ENCODE measurements around the gene RPA1. TPM values are rescaled to one million over a fixed set of nuclear protein-coding genes. Genes with fewer than 3 reads are reported as not detected.

RPA1 gene
- total and polyA plus RNA-seq, 4 donors = 10.7 to 82.6 (median 33.6) TPM

- no peak for DNase-seq
Observed at GRCh38 chr17:1918346-1919162, 88.7 kb downstream of the RPA1 start.

DNA sequence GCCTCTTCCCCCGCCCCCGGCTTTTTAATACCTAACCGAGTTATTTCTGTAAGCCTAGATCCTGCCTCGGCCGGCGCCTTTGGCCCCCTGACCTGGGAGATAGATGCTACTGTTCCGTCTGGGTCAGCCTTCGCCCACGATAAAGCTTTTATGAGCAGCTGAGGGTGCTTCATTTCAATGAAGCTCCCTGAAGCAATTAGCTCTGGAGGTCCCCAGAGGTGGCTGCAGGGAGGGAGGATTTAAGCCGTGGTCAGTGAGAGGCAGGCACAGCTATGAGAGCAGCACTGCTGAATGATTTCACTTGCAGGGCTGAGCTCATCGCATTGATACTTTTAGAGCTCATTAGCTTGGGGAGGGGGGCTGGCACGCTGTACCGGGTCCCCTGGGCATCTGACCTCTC lies 89.4 kb downstream of the RPA1 start:
- TF ChIP-seq, protein P1, sequence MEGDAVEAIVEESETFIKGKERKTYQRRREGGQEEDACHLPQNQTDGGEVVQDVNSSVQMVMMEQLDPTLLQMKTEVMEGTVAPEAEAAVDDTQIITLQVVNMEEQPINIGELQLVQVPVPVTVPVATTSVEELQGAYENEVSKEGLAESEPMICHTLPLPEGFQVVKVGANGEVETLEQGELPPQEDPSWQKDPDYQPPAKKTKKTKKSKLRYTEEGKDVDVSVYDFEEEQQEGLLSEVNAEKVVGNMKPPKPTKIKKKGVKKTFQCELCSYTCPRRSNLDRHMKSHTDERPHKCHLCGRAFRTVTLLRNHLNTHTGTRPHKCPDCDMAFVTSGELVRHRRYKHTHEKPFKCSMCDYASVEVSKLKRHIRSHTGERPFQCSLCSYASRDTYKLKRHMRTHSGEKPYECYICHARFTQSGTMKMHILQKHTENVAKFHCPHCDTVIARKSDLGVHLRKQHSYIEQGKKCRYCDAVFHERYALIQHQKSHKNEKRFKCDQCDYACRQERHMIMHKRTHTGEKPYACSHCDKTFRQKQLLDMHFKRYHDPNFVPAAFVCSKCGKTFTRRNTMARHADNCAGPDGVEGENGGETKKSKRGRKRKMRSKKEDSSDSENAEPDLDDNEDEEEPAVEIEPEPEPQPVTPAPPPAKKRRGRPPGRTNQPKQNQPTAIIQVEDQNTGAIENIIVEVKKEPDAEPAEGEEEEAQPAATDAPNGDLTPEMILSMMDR (IDR thresholded peaks at IDR 0.05; ENCODE audit: control extremely low read depth, extremely low read depth) = no peak
- DNase-seq = no peak
- Histone ChIP-seq H3K36me3 (ENCODE audit: control insufficient read depth in 4 of 4, insufficient read depth in 4 of 4, low read length in 4 of 4) (no peaks in the 10 kb centered on the region), H3K9me3 (ENCODE audit: control insufficient read depth in 4 of 4, insufficient read depth in 3 of 4, low read length in 3 of 4) (no peaks in the 10 kb centered on the region), H3K4me1 (ENCODE audit: control insufficient read depth in 5 of 5, insufficient read depth in 5 of 5, low read length in 5 of 5) (no peaks in the 10 kb centered on the region), H3K27ac (ENCODE audit: low read depth in 1 of 2, low read length in 1 of 2) (no peak overlapping the region), H3K27me3 (ENCODE audit: control insufficient read depth in 3 of 3, insufficient read depth in 3 of 3, low read length in 2 of 3) (peaks cover 0 to 20% (median 0%) of the 10 kb centered on the region in 3 donors), H3K4me3 (no peak overlapping the region), H3K9ac (ENCODE audit: insufficient read depth in 1 of 2, low read length in 2 of 2) (no peak overlapping the region)
- ATAC-seq (ENCODE audit: insufficient read depth, low FRiP score) = no peak
- WGBS, 2 donors = 73 to 87% methylated on average over 13 of the region's 13 CpGs

More at GRCh38 chr17:1918346-1919162, 88.7 kb downstream of the RPA1 start:
- TF ChIP-seq, protein P1 (IDR thresholded peaks at IDR 0.05; ENCODE audit: control extremely low read depth, extremely low read depth) = no peak
- peaks cover 0 to 20% (median 0%) of the 10 kb centered on the region in 3 donors for H3K27me3 ChIP-seq (ENCODE audit: control insufficient read depth in 3 of 3, insufficient read depth in 3 of 3, low read length in 2 of 3)
- ATAC-seq (ENCODE audit: insufficient read depth, low FRiP score) = no peak
- no peak overlapping the region for H3K9ac ChIP-seq (ENCODE audit: insufficient read depth in 1 of 2, low read length in 2 of 2)
- no peaks in the 10 kb centered on the region for H3K4me1 ChIP-seq (ENCODE audit: control insufficient read depth in 5 of 5, insufficient read depth in 5 of 5, low read length in 5 of 5)
- no peak overlapping the region for H3K4me3 ChIP-seq
- 93% methylated on average over 29 of the region's 29 CpGs for WGBS, 2 donors
- no peak overlapping the region for H3K27ac ChIP-seq (ENCODE audit: low read depth in 1 of 2, low read length in 1 of 2)
- H3K36me3 ChIP-seq (ENCODE audit: control insufficient read depth in 4 of 4, insufficient read depth in 4 of 4, low read length in 4 of 4) = no peaks in the 10 kb centered on the region
- no peaks in the 10 kb centered on the region for H3K9me3 ChIP-seq (ENCODE audit: control insufficient read depth in 4 of 4, insufficient read depth in 3 of 4, low read length in 3 of 4)

DNA sequence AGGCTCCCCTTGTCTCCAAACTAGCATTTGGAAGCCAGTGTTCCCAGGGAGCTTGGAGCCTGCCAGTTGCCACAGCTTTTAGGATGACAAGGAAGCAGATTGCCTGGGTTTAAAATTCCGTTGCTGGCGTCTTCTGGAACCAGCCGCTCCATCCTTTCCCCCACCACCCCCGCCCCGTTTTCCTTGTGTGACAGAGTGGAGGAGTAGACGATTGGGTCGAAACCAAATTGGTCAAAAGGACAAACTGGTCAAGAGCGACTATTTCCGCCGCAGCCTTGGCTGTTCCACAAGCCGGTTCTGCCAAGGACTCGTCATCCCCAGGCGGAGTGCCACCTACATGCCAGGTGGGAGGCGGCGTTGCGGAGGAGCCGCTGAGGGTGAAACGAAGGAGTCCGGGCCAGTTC lies 91.1 kb downstream of the RPA1 start:
- no peak for DNase-seq
- 78 to 95% methylated on average over 19 of the region's 19 CpGs for WGBS, 2 donors
- Histone ChIP-seq H3K4me3 (no peak overlapping the region), H3K4me1 (ENCODE audit: control insufficient read depth in 5 of 5, insufficient read depth in 5 of 5, low read length in 5 of 5) (no peaks in the 10 kb centered on the region), H3K9me3 (ENCODE audit: control insufficient read depth in 4 of 4, insufficient read depth in 3 of 4, low read length in 3 of 4) (no peaks in the 10 kb centered on the region), H3K27ac (ENCODE audit: low read depth in 1 of 2, low read length in 1 of 2) (no peak overlapping the region), H3K36me3 (ENCODE audit: control insufficient read depth in 4 of 4, insufficient read depth in 4 of 4, low read length in 4 of 4) (no peaks in the 10 kb centered on the region), H3K9ac (ENCODE audit: insufficient read depth in 1 of 2, low read length in 2 of 2) (no peak overlapping the region), H3K27me3 (ENCODE audit: control insufficient read depth in 3 of 3, insufficient read depth in 3 of 3, low read length in 2 of 3) (peaks cover 0 to 16% (median 0%) of the 10 kb centered on the region in 3 donors)
- no peak for ATAC-seq (ENCODE audit: insufficient read depth, low FRiP score)
- TF ChIP-seq, protein P1 (IDR thresholded peaks at IDR 0.05; ENCODE audit: control extremely low read depth, extremely low read depth) = no peak

Measured in lung (tissue), 12 donors.